ENCODE measurements around the gene SHISA4. TPM values are rescaled to one million over a fixed set of nuclear protein-coding genes. Genes with fewer than 3 reads are reported as not detected.

The SHISA4 gene
- total RNA-seq, 1 experiment from 2014 or later: 6.3 TPM

GRCh38 chr1:201840490-201840889 lies 48.2 kb upstream of the SHISA4 start:
- ATAC-seq (no peak), DNase-seq (ENCODE audit: low spot score) (no peak)
- ChIA-PET POLR2A (no interaction called here), CTCF (interaction anchor here (0.6 to 5.6 kb wide), 4 partner anchors 11 to 392 kb away, joined by 3 to 29 read pairs (median 8); partner anchors contain the start of gene IPO9)
- TF ChIP-seq ARID4B (CRISPR knock-in tag; IDR thresholded peaks at IDR 0.05; ENCODE audit: borderline replicate concordance) (no peak), ZNF532 (CRISPR knock-in tag; IDR thresholded peaks at IDR 0.05; ENCODE audit: borderline replicate concordance) (no peak), ETV6 (CRISPR knock-in tag; IDR thresholded peaks at IDR 0.05) (no peak), IRF2 (CRISPR knock-in tag; IDR thresholded peaks at IDR 0.05; ENCODE audit: borderline replicate concordance, low read depth) (no peak), MLX (CRISPR knock-in tag; IDR thresholded peaks at IDR 0.05) (no peak), NFE2L1 (CRISPR knock-in tag; IDR thresholded peaks at IDR 0.05) (no peak), JAZF1 (CRISPR knock-in tag; IDR thresholded peaks at IDR 0.05) (no peak), E2F5 (CRISPR knock-in tag; IDR thresholded peaks at IDR 0.05) (no peak), ZNF232 (CRISPR knock-in tag; IDR thresholded peaks at IDR 0.05) (no peak), ZNF396 (CRISPR knock-in tag; IDR thresholded peaks at IDR 0.05; ENCODE audit: borderline replicate concordance) (no peak)
- Mint-ChIP-seq H3K27ac (no peak overlapping the region), H3K4me3 (no peak overlapping the region), H3K36me3 (peaks cover 15% of the 10 kb centered on the region), H3K9me3 (no peaks in the 10 kb centered on the region), H3K27me3 (ENCODE audit: low read depth) (no peaks in the 10 kb centered on the region), H3K4me1 (peaks cover 29% of the 10 kb centered on the region)

GRCh38 chr1:201841265-201841912 lies 47.3 kb upstream of the SHISA4 start:
- H3K4me1 Mint-ChIP-seq: peaks cover 29% of the 10 kb centered on the region
- CTCF ChIA-PET: interaction anchor here (0.9 to 5.6 kb wide), 4 partner anchors 12 to 329 kb away, joined by 3 to 29 read pairs (median 8); partner anchors contain the start of gene IPO9
- TF ChIP-seq IRF1 (CRISPR knock-in tag; IDR thresholded peaks at IDR 0.05) (no peak), ZNF138 (CRISPR knock-in tag; conservative IDR thresholded peaks at IDR 0.05) (no peak), PRDM15 (CRISPR knock-in tag; IDR thresholded peaks at IDR 0.05) (no peak), TP53 (CRISPR knock-in tag; IDR thresholded peaks at IDR 0.05) (no peak), ZNF263 (CRISPR knock-in tag; IDR thresholded peaks at IDR 0.05; ENCODE audit: low read depth) (no peak), ZNF423 (CRISPR knock-in tag; IDR thresholded peaks at IDR 0.05) (no peak), FOXP1 (CRISPR knock-in tag; IDR thresholded peaks at IDR 0.05; ENCODE audit: borderline replicate concordance) (no peak), KAT7 (CRISPR knock-in tag; IDR thresholded peaks at IDR 0.05; ENCODE audit: borderline replicate concordance) (no peak), ZBTB21 (CRISPR knock-in tag; IDR thresholded peaks at IDR 0.05; ENCODE audit: borderline replicate concordance) (no peak)

More at GRCh38 chr1:201841265-201841912, 47.3 kb upstream of the SHISA4 start:
- no peak for DNase-seq (ENCODE audit: low spot score)
- Mint-ChIP-seq H3K4me3 (no peak overlapping the region), H3K9me3 (no peaks in the 10 kb centered on the region), H3K27me3 (ENCODE audit: low read depth) (no peaks in the 10 kb centered on the region), H3K27ac (no peak overlapping the region), H3K36me3 (peaks cover 15% of the 10 kb centered on the region)
- POLR2A ChIA-PET: no interaction called here
- no peak for ATAC-seq
